T-helper 2 cell treated with Interferon-gamma antibody and Interleukin-4, amounts not matched to agents 100 ng/mL and 5 ng/mL, for 36 hours (primary cell): ENCODE measurements around the gene CD40. TPM values are rescaled to one million over a fixed set of nuclear protein-coding genes. Genes with fewer than 3 reads are reported as not detected.

ENCODE experiments used
- intact Hi-C: fragments of 100-400 bp; cut with micrococcal nuclease; formaldehyde crosslinking; loops from one replicate; pipeline ENCODE4 v1.15.1; 2023
- total RNA-seq: library from RNA; stranded (reverse); gene quantifications from 2 replicates; pipeline ENCODE4 v1.2.3, GENCODE V29; 2022

The CD40 gene
- total RNA-seq, 1 donor from 2014 or later, result 0.43 TPM

GRCh38 chr20:46142124-46142523 is 24.0 kb downstream of the CD40 start:
- intact Hi-C loops, result no loop called here

- intact Hi-C loops, result no loop called here
These were observed 26.4 kb downstream of the CD40 start for GRCh38 chr20:46144432-46145025.

- intact Hi-C loops, result no loop called here
These were observed 27.6 kb downstream of the CD40 start for GRCh38 chr20:46145713-46146112.

- intact Hi-C loops, result no loop called here
These were observed 30.4 kb downstream of the CD40 start for GRCh38 chr20:46148313-46149208.

GRCh38 chr20:46150943-46151342 is 32.8 kb downstream of the CD40 start:
- intact Hi-C loops, result no loop called here

- intact Hi-C loops, result no loop called here
These were observed 33.8 kb downstream of the CD40 start for GRCh38 chr20:46151936-46152335.

GRCh38 chr20:46152824-46153586 is 34.9 kb downstream of the CD40 start:
- intact Hi-C loops, result no loop called here

GRCh38 chr20:46154305-46154704 is 36.2 kb downstream of the CD40 start:
- intact Hi-C loops, result no loop called here

- intact Hi-C loops, result no loop called here
These were observed 36.7 kb downstream of the CD40 start for GRCh38 chr20:46154796-46155195.

- intact Hi-C loops, result no loop called here
These were observed 38.0 kb downstream of the CD40 start for GRCh38 chr20:46156065-46156464.

GRCh38 chr20:46157076-46157592 is 39.0 kb downstream of the CD40 start:
- intact Hi-C loops, result no loop called here

- intact Hi-C loops, result no loop called here
These were observed 39.5 kb downstream of the CD40 start for GRCh38 chr20:46157625-46158024.

- intact Hi-C loops, result no loop called here
These were observed 40.4 kb downstream of the CD40 start for GRCh38 chr20:46158476-46158987.

- intact Hi-C loops, result no loop called here
These were observed 41.2 kb downstream of the CD40 start for GRCh38 chr20:46159101-46159897.

- intact Hi-C loops, result no loop called here
These were observed 42.5 kb downstream of the CD40 start for GRCh38 chr20:46160661-46161060.

- intact Hi-C loops, result no loop called here
These were observed 43.8 kb downstream of the CD40 start for GRCh38 chr20:46161921-46162320.

- intact Hi-C loops, result no loop called here
These were observed 46.1 kb downstream of the CD40 start for GRCh38 chr20:46164254-46164653.

- intact Hi-C loops, result no loop called here
These were observed 49.0 kb downstream of the CD40 start for GRCh38 chr20:46167080-46167479.

GRCh38 chr20:46168438-46168837 is 50.3 kb downstream of the CD40 start:
- intact Hi-C loops, result no loop called here

- intact Hi-C loops, result no loop called here
These were observed 51.4 kb downstream of the CD40 start for GRCh38 chr20:46169245-46170171.
